WTC11 (cell line): Measurements from ENCODE around the gene KLHL22.

Experiments used
- ATF1 ChIP-seq: sonication (generic); formaldehyde crosslinking; IDR thresholded peaks from 2 replicates; pipeline ENCODE4 v1.8.1; 2023; ENCODE audit warnings: mild to moderate bottlenecking, moderate library complexity, missing genetic modification reagents
- ETV6 ChIP-seq: sonication (generic); formaldehyde crosslinking; IDR thresholded peaks from 2 replicates; pipeline ENCODE4 v1.8.1; 2022; ENCODE audit warnings: mild to moderate bottlenecking, missing genetic modification reagents
- MYBL2 ChIP-seq: sonication (generic); formaldehyde crosslinking; IDR thresholded peaks from 2 replicates; pipeline ENCODE4 v1.8.1; 2023; ENCODE audit warnings: mild to moderate bottlenecking, moderate library complexity, missing genetic modification reagents
- NR1H2 ChIP-seq: sonication (generic); formaldehyde crosslinking; IDR thresholded peaks from 2 replicates; pipeline ENCODE4 v1.9.0; 2021; ENCODE audit warnings: mild to moderate bottlenecking, moderate library complexity, missing genetic modification reagents
- TF ChIP-seq, protein P1 (sequence below): fragments of 200-600 bp; IDR thresholded peaks from 2 replicates; pipeline ENCODE4 v1.8.0; 2022; ENCODE audit warnings: antibody characterized with exemption
- TF ChIP-seq, protein P2 (sequence below): sonication (generic); formaldehyde crosslinking; IDR thresholded peaks from 2 replicates; pipeline ENCODE4 v1.8.0; 2022; ENCODE audit warnings: mild to moderate bottlenecking, missing genetic modification reagents
- TF ChIP-seq, protein P3 (sequence below): sonication (generic); formaldehyde crosslinking; IDR thresholded peaks from 2 replicates; pipeline ENCODE4 v1.8.0; 2022; ENCODE audit warnings: mild to moderate bottlenecking, missing genetic modification reagents

DNA sequence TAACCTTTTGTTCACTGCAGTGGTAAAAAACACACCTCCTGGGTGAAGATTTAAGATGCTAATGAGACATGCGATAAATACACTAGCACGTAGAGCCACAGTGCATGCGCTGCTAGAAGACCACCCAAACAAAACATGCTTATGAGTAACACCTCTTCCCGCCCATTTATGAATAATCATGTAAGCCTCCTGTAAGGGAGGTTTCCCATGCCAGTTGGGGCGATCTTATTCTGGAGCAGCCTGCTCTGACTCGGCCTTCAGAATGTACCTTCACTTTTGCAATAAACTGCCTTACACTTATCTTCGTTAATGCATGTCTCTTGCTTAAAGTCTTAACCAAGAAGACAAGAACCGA lies 39.9 kb downstream of the KLHL22 start:
- TF ChIP-seq, protein P1, sequence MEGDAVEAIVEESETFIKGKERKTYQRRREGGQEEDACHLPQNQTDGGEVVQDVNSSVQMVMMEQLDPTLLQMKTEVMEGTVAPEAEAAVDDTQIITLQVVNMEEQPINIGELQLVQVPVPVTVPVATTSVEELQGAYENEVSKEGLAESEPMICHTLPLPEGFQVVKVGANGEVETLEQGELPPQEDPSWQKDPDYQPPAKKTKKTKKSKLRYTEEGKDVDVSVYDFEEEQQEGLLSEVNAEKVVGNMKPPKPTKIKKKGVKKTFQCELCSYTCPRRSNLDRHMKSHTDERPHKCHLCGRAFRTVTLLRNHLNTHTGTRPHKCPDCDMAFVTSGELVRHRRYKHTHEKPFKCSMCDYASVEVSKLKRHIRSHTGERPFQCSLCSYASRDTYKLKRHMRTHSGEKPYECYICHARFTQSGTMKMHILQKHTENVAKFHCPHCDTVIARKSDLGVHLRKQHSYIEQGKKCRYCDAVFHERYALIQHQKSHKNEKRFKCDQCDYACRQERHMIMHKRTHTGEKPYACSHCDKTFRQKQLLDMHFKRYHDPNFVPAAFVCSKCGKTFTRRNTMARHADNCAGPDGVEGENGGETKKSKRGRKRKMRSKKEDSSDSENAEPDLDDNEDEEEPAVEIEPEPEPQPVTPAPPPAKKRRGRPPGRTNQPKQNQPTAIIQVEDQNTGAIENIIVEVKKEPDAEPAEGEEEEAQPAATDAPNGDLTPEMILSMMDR = no peak
- TF ChIP-seq, protein P2, sequence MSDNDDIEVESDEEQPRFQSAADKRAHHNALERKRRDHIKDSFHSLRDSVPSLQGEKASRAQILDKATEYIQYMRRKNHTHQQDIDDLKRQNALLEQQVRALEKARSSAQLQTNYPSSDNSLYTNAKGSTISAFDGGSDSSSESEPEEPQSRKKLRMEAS = no peak
- TF ChIP-seq MYBL2 (CRISPR knock-in tag) (no peak), ETV6 (CRISPR knock-in tag) (no peak), NR1H2 (CRISPR knock-in tag) (no peak), ATF1 (CRISPR knock-in tag) (no peak)
- TF ChIP-seq, protein P3, sequence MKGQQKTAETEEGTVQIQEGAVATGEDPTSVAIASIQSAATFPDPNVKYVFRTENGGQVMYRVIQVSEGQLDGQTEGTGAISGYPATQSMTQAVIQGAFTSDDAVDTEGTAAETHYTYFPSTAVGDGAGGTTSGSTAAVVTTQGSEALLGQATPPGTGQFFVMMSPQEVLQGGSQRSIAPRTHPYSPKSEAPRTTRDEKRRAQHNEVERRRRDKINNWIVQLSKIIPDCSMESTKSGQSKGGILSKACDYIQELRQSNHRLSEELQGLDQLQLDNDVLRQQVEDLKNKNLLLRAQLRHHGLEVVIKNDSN (CRISPR knock-in tag) = no peak
